PC-3 (cell line): ENCODE results near the gene MFSD2B. TPM values are rescaled to one million over a fixed set of nuclear protein-coding genes. Genes with fewer than 3 reads are reported as not detected.
"Not testable (repeated sequence)": the region's sequence is repeated elsewhere in the genome, so short reads cannot be mapped to it uniquely, and the experiment has no call there.

Experiments used
- ATAC-seq: fragments of 200-7000 bp; cut with Tn5 transposase; 2 replicates; pipeline ENCODE4 v1.9.1; 2020; ENCODE audit warnings: mild to moderate bottlenecking, moderate library complexity
- BruUV-seq: library from RNA; stranded (reverse); fragments of 400-500 nt; replicated peaks from 2 replicates; lab custom pipeline; 2021; lab: Mats Ljungman, UMichigan
- CTCF ChIA-PET: fragments of 300-600 bp; sonication (Branson Sonifier 250); formaldehyde crosslinking; loops from one replicate; lab custom pipeline; 2022; ENCODE audit warnings: antibody characterized with exemption; lab: Charles Lee
- POLR2A ChIA-PET: fragments of 300-600 bp; sonication (Branson Sonifier 250); formaldehyde crosslinking; loops from one replicate; lab custom pipeline; 2022; ENCODE audit warnings: antibody characterized with exemption; ENCODE audit not compliant: unreplicated experiment; lab: Charles Lee
- DNase-seq: peaks from one replicate; pipeline ENCODE4 v3.0.0-alpha.2; 2015
- H2AFZ ChIP-seq: fragments of 300-600 bp; sonication (generic); 2 replicates; pipeline ENCODE4 v1.6.0; 2016; ENCODE audit warnings: antibody characterized with exemption, low read length
- H3F3A ChIP-seq: fragments of 300-600 bp; sonication (generic); one replicate; pipeline ENCODE4 v1.6.0; 2017; ENCODE audit warnings: antibody characterized with exemption, low read length, control low read depth, mild to moderate bottlenecking; ENCODE audit not compliant: unreplicated experiment
- H3K27ac ChIP-seq: fragments of 300-600 bp; sonication (generic); 2 replicates; pipeline ENCODE4 v1.5.1; 2016; ENCODE audit warnings: mild to moderate bottlenecking, low read length
- H3K27me3 ChIP-seq: fragments of 300-600 bp; sonication (generic); 2 replicates; pipeline ENCODE4 v1.6.1; 2016; ENCODE audit warnings: low read length, mixed read lengths
- H3K36me3 ChIP-seq: fragments of 300-600 bp; sonication (generic); 2 replicates; pipeline ENCODE4 v1.6.1; 2016; ENCODE audit warnings: low read depth, mixed run types, low read length, mixed read lengths
- H3K4me1 ChIP-seq: fragments of 300-600 bp; sonication (generic); 2 replicates; pipeline ENCODE4 v1.5.1; 2016; ENCODE audit warnings: low read length; ENCODE audit not compliant: insufficient read depth
- H3K4me2 ChIP-seq: fragments of 300-600 bp; sonication (generic); 2 replicates; pipeline ENCODE4 v1.6.0; 2016; ENCODE audit warnings: low read length
- H3K4me3 ChIP-seq: fragments of 300-600 bp; sonication (generic); 2 replicates; pipeline ENCODE4 v1.5.1; 2016; ENCODE audit warnings: mild to moderate bottlenecking, low read length, mixed read lengths
- H3K79me2 ChIP-seq: fragments of 300-600 bp; sonication (generic); 2 replicates; pipeline ENCODE4 v1.6.1; 2017; ENCODE audit warnings: low read length, mixed read lengths
- H3K9ac ChIP-seq: fragments of 300-600 bp; sonication (generic); 2 replicates; pipeline ENCODE4 v1.6.0; 2016; ENCODE audit warnings: mild to moderate bottlenecking, low read length
- H3K9me2 ChIP-seq: fragments of 300-600 bp; sonication (generic); replicated peaks from 2 replicates; pipeline ENCODE4 v1.6.1; 2016; ENCODE audit warnings: mixed run types, low read length, mixed read lengths
- H3K9me3 ChIP-seq: fragments of 300-600 bp; sonication (generic); 2 replicates; pipeline ENCODE4 v1.6.1; 2016; ENCODE audit warnings: low read length, mixed read lengths
- H4K20me1 ChIP-seq: fragments of 300-600 bp; sonication (generic); 2 replicates; pipeline ENCODE4 v1.6.1; 2016; ENCODE audit warnings: low read length, mixed read lengths
- EZH2 ChIP-seq: fragments of 300-600 bp; sonication (generic); IDR thresholded peaks from one replicate; pipeline ENCODE4 v1.6.1; 2017; ENCODE audit warnings: antibody characterized with exemption, mild to moderate bottlenecking, low read length; ENCODE audit not compliant: unreplicated experiment
- EZH2phosphoT487 ChIP-seq: fragments of 300-600 bp; sonication (generic); IDR thresholded peaks from 2 replicates; pipeline ENCODE4 v1.6.1; 2018; ENCODE audit warnings: mild to moderate bottlenecking, antibody characterized with exemption, low read length, borderline replicate concordance
- intact Hi-C: fragments of 100-400 bp; cut with micrococcal nuclease; formaldehyde crosslinking; loops from 2 replicates; pipeline ENCODE4 v1.9.0; 2023
- total RNA-seq: library from RNA; depleted of rRNA; stranded (reverse); fragments of >200 nt; gene quantifications from 2 replicates; pipeline ENCODE4 v1.2.3, GENCODE V29; 2014
- TF ChIP-seq, protein P1 (sequence below): fragments of 300-600 bp; sonication (generic); conservative IDR thresholded peaks from 2 replicates; pipeline ENCODE4 v1.5.1; 2017; ENCODE audit warnings: antibody characterized with exemption, low read depth, mild to moderate bottlenecking, low read length

Gene MFSD2B
- total RNA-seq, 1 experiment from 2014 or later: not detected

DNA sequence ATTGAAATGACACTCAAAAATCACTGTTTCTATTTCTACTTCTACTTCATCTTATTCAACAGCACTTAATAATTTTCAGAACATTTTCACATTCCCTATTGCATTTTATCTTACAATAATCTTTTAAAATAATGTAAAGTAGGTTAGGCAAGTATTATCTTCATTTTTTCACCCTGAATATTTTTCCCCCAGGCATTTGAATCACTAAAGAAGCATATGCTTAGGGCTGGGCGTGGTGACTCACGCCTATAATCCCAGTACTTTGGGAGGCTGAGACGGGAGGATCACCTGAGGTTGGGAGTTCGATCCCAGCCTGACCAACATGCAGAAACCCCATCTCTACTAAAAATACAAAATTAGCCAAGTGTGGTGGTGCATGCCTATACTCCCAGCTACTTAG, 30.6 kb downstream of the MFSD2B start:
- Histone ChIP-seq H3F3A (no peaks in the 10 kb centered on the region), H3K27me3 (no peaks in the 10 kb centered on the region), H3K9me2 (no peaks in the 10 kb centered on the region), H3K4me3 (no peak overlapping the region), H4K20me1 (no peaks in the 10 kb centered on the region), H3K9ac (no peak overlapping the region), H3K36me3 (peaks cover 21% of the 10 kb centered on the region), H3K79me2 (peaks cover 40% of the 10 kb centered on the region), H3K9me3 (no peaks in the 10 kb centered on the region), H3K27ac (no peak overlapping the region), H3K4me2 (no peak overlapping the region), H3K4me1 (no peaks in the 10 kb centered on the region), H2AFZ (no peak overlapping the region)
- intact Hi-C loops: no loop called here
- peak; percentile 25 for DNase-seq
- CTCF ChIA-PET: no interaction called here
- BruUV-seq: no TSS peak
- TF ChIP-seq EZH2phosphoT487: no peak
- TF ChIP-seq, protein P1, sequence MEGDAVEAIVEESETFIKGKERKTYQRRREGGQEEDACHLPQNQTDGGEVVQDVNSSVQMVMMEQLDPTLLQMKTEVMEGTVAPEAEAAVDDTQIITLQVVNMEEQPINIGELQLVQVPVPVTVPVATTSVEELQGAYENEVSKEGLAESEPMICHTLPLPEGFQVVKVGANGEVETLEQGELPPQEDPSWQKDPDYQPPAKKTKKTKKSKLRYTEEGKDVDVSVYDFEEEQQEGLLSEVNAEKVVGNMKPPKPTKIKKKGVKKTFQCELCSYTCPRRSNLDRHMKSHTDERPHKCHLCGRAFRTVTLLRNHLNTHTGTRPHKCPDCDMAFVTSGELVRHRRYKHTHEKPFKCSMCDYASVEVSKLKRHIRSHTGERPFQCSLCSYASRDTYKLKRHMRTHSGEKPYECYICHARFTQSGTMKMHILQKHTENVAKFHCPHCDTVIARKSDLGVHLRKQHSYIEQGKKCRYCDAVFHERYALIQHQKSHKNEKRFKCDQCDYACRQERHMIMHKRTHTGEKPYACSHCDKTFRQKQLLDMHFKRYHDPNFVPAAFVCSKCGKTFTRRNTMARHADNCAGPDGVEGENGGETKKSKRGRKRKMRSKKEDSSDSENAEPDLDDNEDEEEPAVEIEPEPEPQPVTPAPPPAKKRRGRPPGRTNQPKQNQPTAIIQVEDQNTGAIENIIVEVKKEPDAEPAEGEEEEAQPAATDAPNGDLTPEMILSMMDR: no peak
- TF ChIP-seq EZH2: no peak
- POLR2A ChIA-PET: no interaction called here
- no peak for ATAC-seq

DNA sequence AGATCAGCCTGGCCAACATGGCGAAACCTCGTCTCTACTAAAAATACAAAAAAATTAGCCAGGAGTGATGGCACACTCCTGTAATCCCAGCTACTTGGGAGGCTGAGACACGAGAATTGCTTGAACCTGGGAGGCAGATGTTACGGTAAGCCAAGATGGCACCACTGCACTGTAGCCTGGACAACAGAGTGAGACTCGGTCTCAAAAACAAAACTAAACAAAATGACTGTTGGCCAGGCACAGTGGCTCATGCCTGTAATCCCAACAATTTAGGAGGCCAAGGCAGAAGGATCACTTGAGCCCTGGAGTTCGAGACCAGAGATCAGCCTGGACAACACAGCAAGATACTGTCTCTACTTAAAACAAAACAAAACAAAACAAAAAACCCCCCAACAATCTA, 33.2 kb downstream of the MFSD2B start:
- H2AFZ ChIP-seq, H3K9me2 ChIP-seq, H3K4me3 ChIP-seq, H3K4me2 ChIP-seq, H3F3A ChIP-seq, H3K9me3 ChIP-seq, ATAC-seq, H4K20me1 ChIP-seq, H3K9ac ChIP-seq, DNase-seq, intact Hi-C loops, CTCF ChIA-PET, BruUV-seq, H3K27ac ChIP-seq, H3K27me3 ChIP-seq: not testable (repeated sequence)
- peaks cover 13% of the 10 kb centered on the region for H3K36me3 ChIP-seq
- POLR2A ChIA-PET: interaction anchor here (0.6 kb wide), 1 partner anchor 128 kb away, joined by 6 read pairs; no protein-coding TSS in a partner anchor
- peaks cover 11% of the 10 kb centered on the region for H3K4me1 ChIP-seq
- H3K79me2 ChIP-seq: peaks cover 40% of the 10 kb centered on the region

DNA sequence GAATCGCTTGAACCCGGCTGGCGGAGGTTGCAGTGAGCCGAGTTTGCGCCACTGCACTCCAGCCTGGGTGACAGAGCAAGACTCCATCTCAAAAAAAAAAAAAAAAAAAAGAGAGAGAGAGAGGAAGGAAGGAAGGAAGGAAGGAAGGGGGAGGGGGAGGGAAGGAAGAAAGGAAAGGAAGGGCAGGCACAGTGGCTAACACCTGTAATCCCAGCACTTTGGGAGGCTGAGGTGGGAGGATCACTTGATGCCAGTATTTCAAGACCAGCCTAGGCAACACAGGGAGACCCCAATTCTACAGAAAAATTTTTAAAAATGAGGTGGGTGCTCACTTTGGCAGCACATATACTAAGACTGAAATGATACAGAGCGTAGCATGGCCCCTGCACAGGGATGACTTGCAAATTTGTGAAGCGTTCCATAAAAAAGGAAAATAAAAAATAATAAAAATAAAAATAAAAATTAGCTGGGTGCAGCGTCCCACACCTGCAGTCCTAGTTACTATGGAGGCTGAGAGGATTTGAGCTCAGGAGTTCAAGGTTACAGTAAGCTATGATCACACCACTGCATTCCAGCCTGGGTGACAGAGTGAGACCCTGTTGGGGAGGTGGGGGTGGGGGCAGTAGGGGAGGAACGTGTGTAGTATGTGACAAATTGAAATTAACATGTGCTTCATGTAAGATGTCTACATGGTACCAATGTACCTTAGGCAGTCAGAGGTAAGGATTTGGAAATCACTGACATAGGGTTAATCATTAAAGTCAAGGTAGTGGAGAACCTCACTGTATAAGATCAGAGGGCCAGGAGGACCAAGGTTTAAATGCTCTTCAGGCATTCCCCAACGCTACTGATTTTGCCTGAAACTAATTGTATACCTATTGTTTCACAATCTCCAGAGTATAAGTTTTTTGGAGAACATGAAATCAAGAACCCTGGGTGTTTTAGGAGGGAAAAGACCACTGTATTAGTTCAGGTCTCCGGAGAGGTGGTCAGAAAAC, 35.9 kb downstream of the MFSD2B start:
- ChIA-PET CTCF (no interaction called here), POLR2A (no interaction called here)
- peaks cover 11% of the 10 kb centered on the region for H3K4me1 ChIP-seq
- ATAC-seq (no peak), DNase-seq (no peak)
- TF ChIP-seq EZH2: no peak
- TF ChIP-seq EZH2phosphoT487: no peak
- BruUV-seq: no TSS peak
- H3K36me3 ChIP-seq: no peaks in the 10 kb centered on the region
- H3K27ac ChIP-seq: no peak overlapping the region
- H3K4me3 ChIP-seq: peak overlapping the region; percentile 91
- H3K27me3 ChIP-seq: no peaks in the 10 kb centered on the region
- H4K20me1 ChIP-seq: no peaks in the 10 kb centered on the region
- no peaks in the 10 kb centered on the region for H3K9me3 ChIP-seq
- no peaks in the 10 kb centered on the region for H3K9me2 ChIP-seq
- no peak overlapping the region for H2AFZ ChIP-seq
- H3K79me2 ChIP-seq: peaks cover 36% of the 10 kb centered on the region
- no peaks in the 10 kb centered on the region for H3F3A ChIP-seq
- peak overlapping the region; percentile 87 for H3K4me2 ChIP-seq
- intact Hi-C loops: no loop called here
- H3K9ac ChIP-seq: peak overlapping the region; percentile 79; the same call in 1 of the 2 replicates
